Sigmoid colon (tissue), 7 donors: ENCODE measurements around the gene KIAA1217. TPM values are rescaled to one million over a fixed set of nuclear protein-coding genes. Genes with fewer than 3 reads are reported as not detected.

Experiments
- DNase-seq: peaks from one replicate; pipeline ENCODE4 v3.0.0-alpha.2; 2019
- H3K27ac ChIP-seq, 4 donors: fragments of 200-600 bp; sonication (generic); one replicate each; pipeline ENCODE4 v1.5.1; 2016 to 2019; ENCODE audit warnings: mild to moderate bottlenecking in 1 of 4
- H3K27me3 ChIP-seq, 3 donors: fragments of 200-600 bp; sonication (generic); one replicate each; pipeline ENCODE4 v1.5.1; 2019; ENCODE audit warnings: mild to moderate bottlenecking in 1 of 3
- H3K36me3 ChIP-seq, 4 donors: fragments of 200-600 bp; sonication (generic); one replicate each; pipeline ENCODE4 v1.5.1; 2016 to 2019
- H3K4me1 ChIP-seq, 4 donors: fragments of 200-600 bp; sonication (generic); one replicate each; pipeline ENCODE4 v1.5.1; 2017 to 2019
- H3K4me3 ChIP-seq, 4 donors: fragments of 200-600 bp; sonication (generic); one replicate each; pipeline ENCODE4 v1.5.1; 2017 to 2019; ENCODE audit warnings: mild to moderate bottlenecking in 2 of 4, moderate library complexity in 1 of 4
- H3K9me3 ChIP-seq, 4 donors: fragments of 200-600 bp in 3 of 4; sonication (generic) in 3 of 4; one replicate each; pipeline versions ENCODE4 v1.5.1 to v1.6.1; 2013 to 2019
- EP300 ChIP-seq, 4 donors: sonication (generic); formaldehyde crosslinking; IDR thresholded peaks; one replicate each; pipeline ENCODE4 v1.6.1; 2017; ENCODE audit warnings: antibody characterized with exemption in 4 of 4
- POLR2A ChIP-seq, 2 donors: fragments of 450-650 bp; IDR thresholded peaks; one replicate each; pipeline ENCODE4 v1.6.1; 2016; ENCODE audit warnings: antibody characterized with exemption in 2 of 2, mild to moderate bottlenecking in 2 of 2, moderate library complexity in 2 of 2
- POLR2AphosphoS5 ChIP-seq, 4 donors: sonication (generic); formaldehyde crosslinking; IDR thresholded peaks; one replicate each; pipeline ENCODE4 v1.6.1; 2017; ENCODE audit warnings: antibody characterized with exemption in 4 of 4
- WGBS, 2 donors: extraction: QIAGEN DNeasy Blood & Tissue Kit; methylation state at CpG; one replicate each; pipeline ENCODE4 v1.1.7; 2013; 5-methylcytosine and 5-hydroxymethylcytosine counted together
- intact Hi-C: fragments of 100-400 bp; cut with DNase I; formaldehyde crosslinking; loops from one replicate; pipeline ENCODE4 v1.15.1; 2023
- polyA plus RNA-seq, 3 donors: library from polyadenylated mRNA; stranded (reverse); fragments of 200-250 nt; gene quantifications; one replicate each; pipeline ENCODE4 v1.2.3, GENCODE V29; 2013
- total RNA-seq, 4 donors: library from RNA; depleted of rRNA; stranded (reverse); fragments of >200 nt; gene quantifications; one replicate each; pipeline ENCODE4 v1.1.0, GENCODE V29; 2016
- TF ChIP-seq, protein P1 (sequence below), 4 experiments: fragments of 450-650 bp in 3 of 4; fragments of 200-600 bp in 1 of 4; IDR thresholded peaks; one replicate each; pipeline ENCODE4 v1.5.1; 2016 to 2019; ENCODE audit warnings: antibody characterized with exemption in 4 of 4, mild to moderate bottlenecking in 3 of 4, moderate library complexity in 2 of 4
- donor health status: healthy with polysubstance abuse.
- donor health status: Bipolar disorder and iron deficiency.
- donor health status: healthy.

Gene KIAA1217
- total and polyA plus RNA-seq, 7 donors, result 7.6 to 31.9 (median 15.0) TPM

DNA sequence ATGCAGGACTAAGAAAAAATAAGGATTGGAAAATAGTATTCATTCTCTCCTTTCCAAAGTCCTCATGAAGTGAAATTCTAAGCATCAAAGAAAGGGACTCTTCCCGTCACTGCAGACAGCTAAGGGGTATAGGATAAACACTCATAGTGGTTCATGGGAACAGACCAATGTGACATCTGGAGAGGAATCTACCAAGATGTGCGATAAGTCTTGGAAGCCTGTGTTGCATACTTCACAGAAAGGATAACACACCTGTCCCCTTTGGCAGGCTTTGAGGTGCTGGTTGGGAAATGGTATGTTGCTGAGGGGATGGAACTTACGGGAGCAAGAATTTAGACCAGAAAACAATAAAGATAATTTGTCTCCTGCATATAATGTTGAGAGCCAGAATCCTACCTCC lies 266.7 kb downstream of the KIAA1217 start:
- no peak overlapping the region for H3K27ac ChIP-seq
- H3K9me3 ChIP-seq, result no peaks in the 10 kb centered on the region
- no peaks in the 10 kb centered on the region for H3K27me3 ChIP-seq
- TF ChIP-seq POLR2A (IDR thresholded peaks at IDR 0.05) (no peak), POLR2AphosphoS5 (IDR thresholded peaks at IDR 0.05) (no peak), EP300 (IDR thresholded peaks at IDR 0.05) (no peak)
- TF ChIP-seq, protein P1, sequence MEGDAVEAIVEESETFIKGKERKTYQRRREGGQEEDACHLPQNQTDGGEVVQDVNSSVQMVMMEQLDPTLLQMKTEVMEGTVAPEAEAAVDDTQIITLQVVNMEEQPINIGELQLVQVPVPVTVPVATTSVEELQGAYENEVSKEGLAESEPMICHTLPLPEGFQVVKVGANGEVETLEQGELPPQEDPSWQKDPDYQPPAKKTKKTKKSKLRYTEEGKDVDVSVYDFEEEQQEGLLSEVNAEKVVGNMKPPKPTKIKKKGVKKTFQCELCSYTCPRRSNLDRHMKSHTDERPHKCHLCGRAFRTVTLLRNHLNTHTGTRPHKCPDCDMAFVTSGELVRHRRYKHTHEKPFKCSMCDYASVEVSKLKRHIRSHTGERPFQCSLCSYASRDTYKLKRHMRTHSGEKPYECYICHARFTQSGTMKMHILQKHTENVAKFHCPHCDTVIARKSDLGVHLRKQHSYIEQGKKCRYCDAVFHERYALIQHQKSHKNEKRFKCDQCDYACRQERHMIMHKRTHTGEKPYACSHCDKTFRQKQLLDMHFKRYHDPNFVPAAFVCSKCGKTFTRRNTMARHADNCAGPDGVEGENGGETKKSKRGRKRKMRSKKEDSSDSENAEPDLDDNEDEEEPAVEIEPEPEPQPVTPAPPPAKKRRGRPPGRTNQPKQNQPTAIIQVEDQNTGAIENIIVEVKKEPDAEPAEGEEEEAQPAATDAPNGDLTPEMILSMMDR (IDR thresholded peaks at IDR 0.05), result no peak
- peaks cover 0 to 10% (median 0%) of the 10 kb centered on the region in 4 donors for H3K36me3 ChIP-seq
- intact Hi-C loops, result no loop called here
- no peaks in the 10 kb centered on the region for H3K4me1 ChIP-seq
- no peak for DNase-seq
- H3K4me3 ChIP-seq, result no peak overlapping the region
- 83 to 95% methylated on average over 3 of the region's 3 CpGs for WGBS, 2 donors

DNA sequence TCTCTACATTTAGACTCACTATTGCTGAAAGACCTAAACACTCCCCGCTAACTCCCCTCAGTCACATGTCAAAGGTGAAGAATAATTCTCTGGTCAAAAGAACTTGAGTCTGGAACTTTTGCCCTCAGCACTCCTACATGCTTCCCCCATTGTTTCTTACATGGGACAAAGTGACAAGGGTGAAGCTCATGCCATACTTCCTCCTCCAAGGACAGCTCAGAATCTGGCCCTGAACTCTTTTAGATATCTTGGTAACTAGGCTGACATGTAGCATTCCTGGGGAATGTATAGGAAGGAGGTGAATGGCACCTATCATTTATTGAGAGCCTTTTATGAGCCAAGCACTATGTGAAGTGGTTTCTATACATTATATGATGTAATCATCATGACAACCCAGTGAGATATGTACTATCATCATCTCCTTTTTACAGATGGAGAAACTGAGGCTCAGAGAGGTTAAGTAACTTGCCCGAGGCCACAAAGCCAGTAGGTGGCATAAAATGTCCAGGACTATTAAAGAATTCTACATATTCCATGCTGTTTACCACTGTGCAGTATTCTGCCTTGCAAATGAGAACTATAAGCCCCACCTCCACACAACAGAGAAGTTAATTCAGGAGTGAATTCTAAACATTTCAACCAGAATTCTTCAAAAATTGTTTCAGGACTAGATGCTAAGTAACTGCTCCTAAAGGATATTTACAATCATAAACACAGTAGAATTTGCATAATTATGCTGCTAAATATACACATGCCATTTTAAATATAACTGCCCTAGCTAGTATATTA lies 268.2 kb downstream of the KIAA1217 start:
- Histone ChIP-seq H3K4me1 (no peaks in the 10 kb centered on the region), H3K4me3 (no peak overlapping the region), H3K9me3 (no peaks in the 10 kb centered on the region), H3K27ac (no peak overlapping the region), H3K36me3 (peaks cover 0 to 10% (median 0%) of the 10 kb centered on the region in 4 donors), H3K27me3 (no peaks in the 10 kb centered on the region)
- DNase-seq, result no peak
- intact Hi-C loops, result no loop called here
- TF ChIP-seq POLR2A (IDR thresholded peaks at IDR 0.05), result no peak
- no peak for TF ChIP-seq EP300 (IDR thresholded peaks at IDR 0.05)
- no peak for TF ChIP-seq POLR2AphosphoS5 (IDR thresholded peaks at IDR 0.05)
- TF ChIP-seq, protein P1 (IDR thresholded peaks at IDR 0.05), result no peak
- WGBS, 2 donors, result 88 to 95% methylated on average over 2 of the region's 2 CpGs

DNA sequence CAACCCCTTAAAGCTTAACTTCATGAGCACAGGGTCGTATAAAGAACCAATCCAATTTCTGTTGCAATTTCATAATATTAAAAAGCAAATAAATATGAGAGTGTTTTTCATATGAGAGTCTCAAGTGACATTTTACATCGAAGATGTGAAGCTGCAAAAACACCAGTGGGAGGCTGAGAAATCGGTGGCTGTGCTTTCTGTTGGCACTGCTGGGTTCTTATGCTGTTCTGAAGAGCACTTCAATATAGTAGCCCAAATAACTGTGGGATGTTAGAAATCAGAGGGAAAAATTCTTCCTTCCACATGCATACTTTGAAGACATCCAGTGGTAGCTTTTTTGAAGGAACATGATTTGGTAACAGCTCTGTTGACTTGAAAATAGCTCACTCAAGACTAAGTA lies 269.0 kb downstream of the KIAA1217 start:
- no peak for DNase-seq
- H3K27ac ChIP-seq, result no peak overlapping the region
- H3K4me1 ChIP-seq, result no peaks in the 10 kb centered on the region
- intact Hi-C loops, result no loop called here
- H3K36me3 ChIP-seq, result peaks cover 0 to 8% (median 0%) of the 10 kb centered on the region in 4 donors
- no peaks in the 10 kb centered on the region for H3K27me3 ChIP-seq
- TF ChIP-seq POLR2AphosphoS5 (IDR thresholded peaks at IDR 0.05), result no peak
- WGBS, 2 donors, result 88 to 89% methylated on average over 3 of the region's 3 CpGs
- no peak overlapping the region for H3K4me3 ChIP-seq
- no peaks in the 10 kb centered on the region for H3K9me3 ChIP-seq

DNA sequence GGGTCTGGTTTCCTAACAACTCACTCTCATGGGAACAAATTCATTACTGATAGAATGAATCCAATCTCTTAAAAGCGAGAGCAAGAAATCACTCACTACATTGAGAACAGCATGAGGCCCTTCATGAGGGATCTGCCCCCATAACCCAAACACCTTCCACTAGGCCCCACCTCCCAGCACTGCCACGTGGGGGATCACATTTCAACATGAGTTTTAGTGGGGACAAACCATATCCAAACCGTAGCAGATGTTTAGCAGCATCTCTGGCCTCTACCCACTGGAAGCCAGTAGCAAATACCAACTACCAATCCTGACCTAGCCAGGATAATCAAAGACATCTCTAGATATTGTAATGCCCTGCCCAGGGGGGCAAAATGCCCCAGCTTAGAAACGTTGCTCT lies 270.9 kb downstream of the KIAA1217 start:
- Histone ChIP-seq H3K36me3 (no peaks in the 10 kb centered on the region), H3K9me3 (no peaks in the 10 kb centered on the region), H3K4me1 (no peaks in the 10 kb centered on the region), H3K4me3 (no peak overlapping the region), H3K27ac (no peak overlapping the region), H3K27me3 (no peaks in the 10 kb centered on the region)
- WGBS, 2 donors, result 73 to 82% methylated on average over 4 of the region's 4 CpGs
- no peak for TF ChIP-seq EP300 (IDR thresholded peaks at IDR 0.05)
- TF ChIP-seq POLR2A (IDR thresholded peaks at IDR 0.05), result no peak
- no peak for TF ChIP-seq POLR2AphosphoS5 (IDR thresholded peaks at IDR 0.05)
- TF ChIP-seq, protein P1 (IDR thresholded peaks at IDR 0.05), result no peak
- intact Hi-C loops, result no loop called here
- DNase-seq, result no peak

DNA sequence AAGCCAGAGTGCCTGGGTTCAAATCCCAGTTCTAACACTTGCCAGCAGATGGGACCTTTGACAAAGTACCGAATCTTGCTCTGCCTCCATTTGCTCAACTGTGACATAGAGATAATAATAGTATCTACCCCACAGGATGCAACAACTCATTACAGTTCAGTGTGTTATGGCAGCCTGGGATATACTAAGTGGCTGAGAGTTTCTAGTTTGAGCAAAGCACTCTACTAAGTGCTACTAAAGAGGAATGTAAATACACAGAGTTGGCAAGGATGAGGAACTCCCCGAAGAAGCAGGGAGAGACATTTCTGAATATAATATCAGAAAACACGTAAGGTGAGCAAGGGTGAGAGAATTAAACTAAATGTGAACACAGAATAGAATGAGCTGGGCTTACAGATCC lies 271.5 kb downstream of the KIAA1217 start:
- no peak for TF ChIP-seq POLR2AphosphoS5 (IDR thresholded peaks at IDR 0.05)
- TF ChIP-seq, protein P1 (IDR thresholded peaks at IDR 0.05), result no peak
- Histone ChIP-seq H3K27ac (no peak overlapping the region), H3K4me3 (no peak overlapping the region), H3K36me3 (no peaks in the 10 kb centered on the region), H3K9me3 (no peaks in the 10 kb centered on the region), H3K4me1 (no peaks in the 10 kb centered on the region), H3K27me3 (no peaks in the 10 kb centered on the region)
- no peak for DNase-seq
- WGBS, 2 donors, result 61 to 81% methylated on average over 3 of the region's 3 CpGs
- intact Hi-C loops, result no loop called here
